Activated gamma-delta T cell (primary cell): Measurements from ENCODE around the gene AP5B1.
A peak's percentile ranks its signal among the peaks of the same experiment; 100 is the strongest.
"Not testable (repeated sequence)": the region's sequence is repeated elsewhere in the genome, so short reads cannot be mapped to it uniquely, and the experiment has no call there.

Experiments
- DNase-seq: peaks from one replicate; lab custom pipeline; 2025; lab: John Stamatoyannopoulos, UW

AP5B1 gene

GRCh38 chr11:65786008-65786785 is 5.4 kb upstream of the AP5B1 start:
- DNase-seq = no peak

GRCh38 chr11:65785319-65786007 is 4.7 kb upstream of the AP5B1 start:
- no peak for DNase-seq

- DNase-seq = no peak
These were observed 2.0 kb upstream of the AP5B1 start for GRCh38 chr11:65782816-65783228.

- no peak for DNase-seq
These were observed 1.4 kb upstream of the AP5B1 start for GRCh38 chr11:65781962-65782815.

GRCh38 chr11:65781152-65781961 is 581 bp upstream of the AP5B1 start:
- no peak for DNase-seq

- DNase-seq = peak; percentile 55
These were observed 632 bp downstream of the AP5B1 start for GRCh38 chr11:65779919-65780769.

GRCh38 chr11:65779669-65779918 is 1.2 kb downstream of the AP5B1 start:
- DNase-seq = no peak

GRCh38 chr11:65778901-65779668 is 1.7 kb downstream of the AP5B1 start:
- no peak for DNase-seq

- DNase-seq = no peak
These were observed 2.3 kb downstream of the AP5B1 start for GRCh38 chr11:65778431-65778900.

- DNase-seq = no peak
These were observed 2.9 kb downstream of the AP5B1 start for GRCh38 chr11:65777821-65778361.

GRCh38 chr11:65777241-65777640 is 3.5 kb downstream of the AP5B1 start:
- no peak for DNase-seq

GRCh38 chr11:65776710-65777141 is 4.0 kb downstream of the AP5B1 start:
- no peak for DNase-seq

- DNase-seq = no peak
These were observed 4.6 kb downstream of the AP5B1 start for GRCh38 chr11:65776196-65776595.

GRCh38 chr11:65774525-65775306 is 6.1 kb downstream of the AP5B1 start:
- no peak for DNase-seq

- no peak for DNase-seq
These were observed 6.9 kb downstream of the AP5B1 start for GRCh38 chr11:65773784-65774411.

GRCh38 chr11:65771589-65772112 is 9.1 kb downstream of the AP5B1 start:
- no peak for DNase-seq

- no peak for DNase-seq
These were observed 9.7 kb downstream of the AP5B1 start for GRCh38 chr11:65770951-65771567.

- not testable (repeated sequence) for DNase-seq
These were observed 13.0 kb downstream of the AP5B1 start for GRCh38 chr11:65767806-65768205.
